Hepatocyte (in vitro differentiated cells): ENCODE measurements around the gene TTC7B. TPM values are rescaled to one million over a fixed set of nuclear protein-coding genes. Genes with fewer than 3 reads are reported as not detected.

Source experiments
- DNase-seq: peaks from one replicate; pipeline ENCODE4 v3.0.0-alpha.2; 2016; ENCODE audit warnings: low spot score
- H2AFZ ChIP-seq: fragments of 200-600 bp; sonication (generic); 2 replicates; pipeline ENCODE4 v1.6.0; 2016; ENCODE audit warnings: antibody characterized with exemption, mild to moderate bottlenecking
- H3K27ac ChIP-seq: fragments of 200-600 bp; sonication (generic); 2 replicates; pipeline ENCODE4 v1.5.1; 2016; ENCODE audit warnings: mild to moderate bottlenecking
- H3K27me3 ChIP-seq: fragments of 200-600 bp; sonication (generic); 2 replicates; pipeline ENCODE4 v1.6.1; 2016
- H3K36me3 ChIP-seq: fragments of 200-600 bp; sonication (generic); replicated peaks from 2 replicates; pipeline ENCODE4 v1.5.1; 2016; ENCODE audit warnings: low read depth; ENCODE audit not compliant: insufficient read depth
- H3K4me1 ChIP-seq: fragments of 200-600 bp; sonication (generic); 2 replicates; pipeline ENCODE4 v1.5.1; 2016; ENCODE audit warnings: mild to moderate bottlenecking, moderate library complexity; ENCODE audit not compliant: insufficient read depth
- H3K4me2 ChIP-seq: fragments of 200-600 bp; sonication (generic); 2 replicates; pipeline ENCODE4 v1.6.0; 2016
- H3K4me3 ChIP-seq: fragments of 200-600 bp; sonication (generic); 2 replicates; pipeline ENCODE4 v1.5.1; 2016; ENCODE audit warnings: mild to moderate bottlenecking
- H3K79me2 ChIP-seq: fragments of 200-600 bp; sonication (generic); 2 replicates; pipeline ENCODE4 v1.6.0; 2017; ENCODE audit warnings: mild to moderate bottlenecking
- H3K9me2 ChIP-seq: fragments of 200-600 bp; sonication (generic); replicated peaks from 2 replicates; pipeline ENCODE4 v1.6.0; 2017; ENCODE audit warnings: mild to moderate bottlenecking; ENCODE audit not compliant: insufficient read depth
- H3K9me3 ChIP-seq: fragments of 200-600 bp; sonication (generic); 2 replicates; pipeline ENCODE4 v1.5.1; 2016; ENCODE audit warnings: low read depth, mild to moderate bottlenecking
- H4K20me1 ChIP-seq: fragments of 200-600 bp; sonication (generic); 2 replicates; pipeline ENCODE4 v1.6.0; 2016; ENCODE audit warnings: mild to moderate bottlenecking; ENCODE audit not compliant: insufficient read depth, poor library complexity, severe bottlenecking
- EZH2 ChIP-seq: fragments of 200-600 bp; sonication (generic); IDR thresholded peaks from 2 replicates; pipeline ENCODE4 v1.6.1; 2016; ENCODE audit warnings: antibody characterized with exemption, mild to moderate bottlenecking, borderline replicate concordance
- EZH2phosphoT487 ChIP-seq: fragments of 200-600 bp; sonication (generic); IDR thresholded peaks from one replicate; pipeline ENCODE4 v1.6.1; 2018; ENCODE audit warnings: antibody characterized with exemption, mild to moderate bottlenecking, low read depth, moderate library complexity; ENCODE audit not compliant: unreplicated experiment, severe bottlenecking
- WGBS: methylation state at CpG from one replicate; pipeline ENCODE4 v1.1.6; 2016; ENCODE audit warnings: low lambda C conversion rate; ENCODE audit errors: missing lambda C conversion rate; 5-methylcytosine and 5-hydroxymethylcytosine counted together
- polyA plus RNA-seq: library from polyadenylated mRNA; unstranded; fragments of >200 nt; fragmentation: Nextera tagmentation; extraction: Ambion mirVana; gene quantifications from 2 replicates; pipeline ENCODE4 v1.2.1, GENCODE V29; 2016
- total RNA-seq: library from RNA; depleted of rRNA; stranded (reverse); fragments of >200 nt; gene quantifications from 2 replicates; pipeline ENCODE4 v1.2.3, GENCODE V29; 2014
- TF ChIP-seq, protein P1 (sequence below): fragments of 200-600 bp; sonication (generic); IDR thresholded peaks from 2 replicates; pipeline ENCODE4 v1.5.1; 2016; ENCODE audit warnings: antibody characterized with exemption, mild to moderate bottlenecking; ENCODE audit not compliant: poor library complexity

The TTC7B gene
- total and polyA plus RNA-seq, 2 experiments from 2014 or later, result 10.7 to 25.5 TPM

DNA sequence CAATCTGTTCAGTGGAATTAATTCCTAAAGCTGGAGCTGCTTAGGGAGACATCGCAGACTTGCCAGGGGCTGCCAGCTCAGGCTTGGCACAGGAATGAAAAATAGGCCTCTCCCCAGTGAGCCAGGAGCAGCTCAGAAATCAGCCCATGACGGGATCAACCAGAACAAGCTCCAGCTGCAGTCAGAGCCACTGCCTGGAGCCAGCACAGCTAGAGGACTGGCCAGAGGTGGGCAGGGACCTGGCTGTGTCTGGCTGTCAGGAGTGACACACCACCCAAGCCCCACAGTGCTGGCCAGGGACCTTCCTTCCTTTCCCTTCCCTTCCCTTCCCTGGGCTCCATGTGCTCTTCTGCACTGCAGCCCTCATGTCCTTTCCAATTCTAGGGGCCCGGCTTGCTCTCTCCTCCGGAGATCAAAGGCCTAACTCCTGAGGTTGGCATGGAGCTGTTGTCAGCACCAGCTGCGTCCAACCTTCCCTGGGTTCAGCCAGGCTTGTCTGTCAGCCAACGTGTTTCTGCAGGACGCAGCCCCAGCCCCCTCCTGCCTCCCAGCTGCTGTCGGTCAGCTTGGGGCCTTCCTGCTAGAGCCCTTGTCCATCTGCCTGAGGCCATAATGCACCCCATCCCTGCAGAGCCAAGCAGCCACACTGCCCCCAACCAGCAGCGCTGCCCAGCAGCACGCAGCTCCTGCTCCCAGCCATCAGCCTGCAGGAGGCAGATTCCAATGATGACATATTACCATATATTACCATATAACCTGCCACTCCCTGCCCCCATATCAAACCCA lies 270.1 kb downstream of the TTC7B start:
- DNase-seq, result no peak
- no peaks in the 10 kb centered on the region for H3K4me1 ChIP-seq
- H3K4me3 ChIP-seq, result no peak overlapping the region
- H3K27me3 ChIP-seq, result no peaks in the 10 kb centered on the region
- no peaks in the 10 kb centered on the region for H3K9me3 ChIP-seq
- no peak for TF ChIP-seq EZH2
- TF ChIP-seq EZH2phosphoT487, result no peak
- TF ChIP-seq, protein P1, sequence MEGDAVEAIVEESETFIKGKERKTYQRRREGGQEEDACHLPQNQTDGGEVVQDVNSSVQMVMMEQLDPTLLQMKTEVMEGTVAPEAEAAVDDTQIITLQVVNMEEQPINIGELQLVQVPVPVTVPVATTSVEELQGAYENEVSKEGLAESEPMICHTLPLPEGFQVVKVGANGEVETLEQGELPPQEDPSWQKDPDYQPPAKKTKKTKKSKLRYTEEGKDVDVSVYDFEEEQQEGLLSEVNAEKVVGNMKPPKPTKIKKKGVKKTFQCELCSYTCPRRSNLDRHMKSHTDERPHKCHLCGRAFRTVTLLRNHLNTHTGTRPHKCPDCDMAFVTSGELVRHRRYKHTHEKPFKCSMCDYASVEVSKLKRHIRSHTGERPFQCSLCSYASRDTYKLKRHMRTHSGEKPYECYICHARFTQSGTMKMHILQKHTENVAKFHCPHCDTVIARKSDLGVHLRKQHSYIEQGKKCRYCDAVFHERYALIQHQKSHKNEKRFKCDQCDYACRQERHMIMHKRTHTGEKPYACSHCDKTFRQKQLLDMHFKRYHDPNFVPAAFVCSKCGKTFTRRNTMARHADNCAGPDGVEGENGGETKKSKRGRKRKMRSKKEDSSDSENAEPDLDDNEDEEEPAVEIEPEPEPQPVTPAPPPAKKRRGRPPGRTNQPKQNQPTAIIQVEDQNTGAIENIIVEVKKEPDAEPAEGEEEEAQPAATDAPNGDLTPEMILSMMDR, result no peak
- 81% methylated on average over 10 of the region's 10 CpGs for WGBS
- H2AFZ ChIP-seq, result no peak overlapping the region
- H3K9me2 ChIP-seq, result no peaks in the 10 kb centered on the region
- H4K20me1 ChIP-seq, result no peaks in the 10 kb centered on the region
- no peaks in the 10 kb centered on the region for H3K36me3 ChIP-seq
- no peak overlapping the region for H3K4me2 ChIP-seq
- H3K27ac ChIP-seq, result no peak overlapping the region
- H3K79me2 ChIP-seq, result no peaks in the 10 kb centered on the region

DNA sequence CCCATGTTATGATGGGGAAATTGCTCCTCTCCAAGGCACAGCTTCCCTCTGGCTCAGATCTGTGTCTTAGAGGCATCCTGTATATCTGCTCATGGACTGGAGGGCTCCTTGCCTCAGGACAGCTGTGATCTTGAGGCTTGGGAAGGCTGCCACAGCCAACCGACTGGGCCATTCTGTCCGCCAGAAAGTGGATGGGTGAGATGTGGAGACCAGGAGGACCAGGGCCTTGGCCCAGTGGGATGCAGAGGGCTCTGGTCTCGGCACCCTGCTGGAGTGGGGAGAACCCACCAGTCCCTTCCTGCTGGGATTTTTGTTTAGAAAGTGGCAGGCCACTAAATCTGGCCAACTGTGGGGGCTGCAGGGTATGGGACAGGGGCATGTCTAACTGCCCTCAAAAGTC lies 270.8 kb downstream of the TTC7B start:
- Histone ChIP-seq H4K20me1 (no peaks in the 10 kb centered on the region), H3K4me1 (no peaks in the 10 kb centered on the region), H3K4me2 (no peak overlapping the region), H2AFZ (no peak overlapping the region), H3K9me2 (no peaks in the 10 kb centered on the region), H3K79me2 (no peaks in the 10 kb centered on the region), H3K4me3 (no peak overlapping the region), H3K27me3 (no peaks in the 10 kb centered on the region), H3K36me3 (no peaks in the 10 kb centered on the region), H3K27ac (no peak overlapping the region), H3K9me3 (no peaks in the 10 kb centered on the region)
- no peak for TF ChIP-seq EZH2
- no peak for TF ChIP-seq EZH2phosphoT487
- WGBS, result 83% methylated on average over 3 of the region's 3 CpGs
- no peak for DNase-seq

DNA sequence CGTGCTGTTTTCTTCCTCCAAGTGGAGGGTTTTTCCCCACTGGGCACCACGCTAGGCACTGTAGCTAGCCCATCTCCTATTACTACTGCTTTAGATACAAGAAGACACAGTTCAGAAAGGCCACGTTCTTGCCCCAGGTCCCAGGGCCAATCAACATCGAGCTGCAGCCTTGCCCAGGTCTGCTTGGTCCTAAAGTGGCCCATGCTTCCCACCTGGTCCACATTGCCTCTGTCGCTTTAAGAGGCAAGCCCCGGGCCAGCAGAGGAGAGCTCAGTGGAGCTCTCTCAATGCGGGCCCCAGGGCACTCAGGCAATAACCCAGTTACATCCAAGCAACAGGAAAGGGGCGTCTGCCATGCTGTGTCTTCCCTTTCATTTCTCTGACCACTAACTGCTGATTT lies 271.3 kb downstream of the TTC7B start:
- H3K36me3 ChIP-seq, result no peaks in the 10 kb centered on the region
- no peaks in the 10 kb centered on the region for H3K27me3 ChIP-seq
- no peak overlapping the region for H3K4me2 ChIP-seq
- no peaks in the 10 kb centered on the region for H3K9me2 ChIP-seq
- H3K4me1 ChIP-seq, result no peaks in the 10 kb centered on the region
- TF ChIP-seq EZH2 (no peak), EZH2phosphoT487 (no peak)
- TF ChIP-seq, protein P1, result no peak
- H4K20me1 ChIP-seq, result no peaks in the 10 kb centered on the region
- no peak overlapping the region for H3K4me3 ChIP-seq
- no peak overlapping the region for H3K27ac ChIP-seq
- no peaks in the 10 kb centered on the region for H3K9me3 ChIP-seq
- DNase-seq, result no peak
- H3K79me2 ChIP-seq, result no peaks in the 10 kb centered on the region
- no peak overlapping the region for H2AFZ ChIP-seq
- WGBS, result 86% methylated on average over 8 of the region's 8 CpGs

DNA sequence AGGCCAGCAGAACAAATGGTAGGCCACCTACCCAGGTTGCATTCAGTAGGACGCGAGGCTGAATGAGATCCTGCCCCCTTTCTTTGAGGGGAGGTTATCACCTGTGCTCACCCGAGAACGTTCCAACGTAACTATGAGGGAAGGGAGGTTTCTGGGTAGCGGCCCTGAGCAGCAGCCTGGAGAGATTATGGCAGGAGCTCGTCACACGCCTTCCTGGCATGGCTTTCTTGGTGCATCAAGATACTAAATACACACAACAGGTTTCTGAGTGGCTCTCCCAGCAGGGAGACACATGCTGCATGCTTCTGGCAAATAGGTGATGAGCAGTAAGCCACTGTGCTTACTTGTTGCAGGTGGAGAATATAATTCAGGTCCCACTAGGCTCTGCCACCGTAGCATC lies 271.7 kb downstream of the TTC7B start:
- no peak for DNase-seq
- H3K79me2 ChIP-seq, result no peaks in the 10 kb centered on the region
- H3K27ac ChIP-seq, result no peak overlapping the region
- H3K27me3 ChIP-seq, result no peaks in the 10 kb centered on the region
- TF ChIP-seq, protein P1, result no peak
- TF ChIP-seq EZH2 (no peak), EZH2phosphoT487 (no peak)
- WGBS, result 95% methylated on average over 9 of the region's 9 CpGs
- no peaks in the 10 kb centered on the region for H4K20me1 ChIP-seq
- H3K4me2 ChIP-seq, result no peak overlapping the region
- no peaks in the 10 kb centered on the region for H3K4me1 ChIP-seq
- H3K36me3 ChIP-seq, result no peaks in the 10 kb centered on the region
- H2AFZ ChIP-seq, result no peak overlapping the region
- H3K9me2 ChIP-seq, result no peaks in the 10 kb centered on the region
- H3K9me3 ChIP-seq, result no peaks in the 10 kb centered on the region
- no peak overlapping the region for H3K4me3 ChIP-seq
